AG09319 (cell line): Measurements from ENCODE around the gene PGBD4.

Experiments
- DNase-seq: peaks from one replicate; pipeline ENCODE4 v3.0.0-alpha.2; 2010; ENCODE audit warnings: low read depth; ENCODE audit errors: extremely low read depth
- TF ChIP-seq, protein P1 (sequence below): IDR thresholded peaks from 2 replicates; pipeline ENCODE4 v1.5.1; 2011; ENCODE audit warnings: low read depth, mild to moderate bottlenecking, inconsistent platforms, low read length, moderate library complexity

The PGBD4 gene

DNA sequence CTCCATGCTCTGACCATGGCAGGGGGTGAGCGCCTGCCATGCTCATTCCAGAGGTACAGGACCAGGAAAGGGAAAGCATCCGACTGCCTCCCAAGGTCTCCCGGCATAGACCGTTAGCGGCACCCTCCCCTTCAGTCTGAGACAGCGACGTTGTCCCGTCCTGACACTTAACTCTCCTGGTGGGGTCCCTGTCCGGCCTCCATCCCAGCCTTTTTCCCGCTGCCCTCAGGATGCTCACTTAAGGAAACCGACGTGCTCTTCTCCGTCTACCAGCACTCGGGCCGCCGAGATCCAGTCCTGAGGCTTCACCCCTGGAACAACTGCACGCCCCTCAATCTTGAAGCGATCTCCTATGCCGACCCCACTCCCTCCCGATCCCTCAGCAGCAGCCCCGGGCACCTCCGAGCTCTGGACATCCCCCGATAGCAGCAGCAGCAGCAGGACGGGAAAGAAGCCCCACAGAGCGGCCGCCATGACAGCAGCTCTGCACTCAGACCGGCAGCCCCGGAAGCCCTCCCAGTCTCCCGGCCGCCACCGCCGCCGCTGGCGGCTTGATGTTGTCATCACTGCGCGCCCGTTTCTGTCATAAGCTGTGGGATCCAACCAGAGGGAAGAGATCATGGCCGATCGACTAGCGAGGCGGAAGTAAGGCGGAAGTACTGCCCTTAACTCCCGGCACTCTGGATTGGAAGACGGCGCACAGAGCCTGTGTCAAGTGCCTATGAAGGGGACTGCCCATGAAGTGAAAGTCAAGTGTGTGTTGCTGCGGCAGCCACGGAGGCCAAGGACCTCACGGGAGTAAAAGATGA lies at the start of gene PGBD4, which contains the start of gene EMC7:
Gene PGBD4 (plus strand): TSS at position 718 of the 809 bp plus-strand sequence. CDS start 449 bp downstream, outside the sequence.
Gene EMC7 (minus strand): TSS at position 497 of the 809 bp plus-strand sequence. CDS start 23 bp downstream, at position 474.
- TF ChIP-seq, protein P1, sequence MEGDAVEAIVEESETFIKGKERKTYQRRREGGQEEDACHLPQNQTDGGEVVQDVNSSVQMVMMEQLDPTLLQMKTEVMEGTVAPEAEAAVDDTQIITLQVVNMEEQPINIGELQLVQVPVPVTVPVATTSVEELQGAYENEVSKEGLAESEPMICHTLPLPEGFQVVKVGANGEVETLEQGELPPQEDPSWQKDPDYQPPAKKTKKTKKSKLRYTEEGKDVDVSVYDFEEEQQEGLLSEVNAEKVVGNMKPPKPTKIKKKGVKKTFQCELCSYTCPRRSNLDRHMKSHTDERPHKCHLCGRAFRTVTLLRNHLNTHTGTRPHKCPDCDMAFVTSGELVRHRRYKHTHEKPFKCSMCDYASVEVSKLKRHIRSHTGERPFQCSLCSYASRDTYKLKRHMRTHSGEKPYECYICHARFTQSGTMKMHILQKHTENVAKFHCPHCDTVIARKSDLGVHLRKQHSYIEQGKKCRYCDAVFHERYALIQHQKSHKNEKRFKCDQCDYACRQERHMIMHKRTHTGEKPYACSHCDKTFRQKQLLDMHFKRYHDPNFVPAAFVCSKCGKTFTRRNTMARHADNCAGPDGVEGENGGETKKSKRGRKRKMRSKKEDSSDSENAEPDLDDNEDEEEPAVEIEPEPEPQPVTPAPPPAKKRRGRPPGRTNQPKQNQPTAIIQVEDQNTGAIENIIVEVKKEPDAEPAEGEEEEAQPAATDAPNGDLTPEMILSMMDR, result no peak
- DNase-seq, result peak; percentile 99

- no peak for DNase-seq
- TF ChIP-seq, protein P1, result no peak
Observed at GRCh38 chr15:34054081-34054707, 47.7 kb upstream of the PGBD4 start.

DNA sequence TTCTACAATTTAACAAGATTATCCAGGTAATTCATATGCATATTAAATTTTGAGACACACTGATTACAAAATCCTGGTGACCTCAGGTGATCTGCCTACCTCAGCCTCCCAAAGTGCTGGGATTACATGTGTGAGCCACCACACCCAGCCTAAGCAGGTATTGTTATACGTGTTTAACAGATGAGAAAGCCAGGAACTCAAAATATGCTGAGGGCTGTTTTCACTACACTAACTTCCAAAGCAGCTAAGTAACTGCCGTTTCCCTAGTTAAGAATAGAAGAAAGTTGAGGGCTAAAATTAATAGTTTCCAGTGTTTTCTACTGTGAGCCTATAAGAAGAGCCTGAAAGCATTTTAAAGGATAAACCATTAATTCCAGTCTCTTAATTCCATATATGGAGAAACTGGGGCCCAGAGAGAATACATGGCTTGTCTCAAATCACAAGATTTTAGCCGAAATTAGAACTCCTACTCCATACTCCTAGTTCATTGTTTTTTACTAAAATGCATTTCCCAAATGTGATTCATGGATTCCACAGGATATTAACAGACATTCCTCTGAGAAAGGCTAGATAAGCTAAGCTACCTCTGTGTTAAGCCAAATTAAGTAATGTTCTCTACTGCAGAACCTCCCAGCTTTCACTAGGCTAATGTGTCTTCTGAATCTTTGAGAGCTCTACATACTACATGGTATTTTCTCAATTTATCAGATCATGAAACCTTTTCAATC lies 45.9 kb upstream of the PGBD4 start:
- TF ChIP-seq, protein P1, result no peak
- peak; percentile 28 for DNase-seq

- no peak for DNase-seq
- TF ChIP-seq, protein P1, result no peak
Observed at GRCh38 chr15:34056911-34057310, 45.0 kb upstream of the PGBD4 start.

- no peak for DNase-seq
- TF ChIP-seq, protein P1, result no peak
Observed at GRCh38 chr15:34059476-34059875, 42.4 kb upstream of the PGBD4 start.

DNA sequence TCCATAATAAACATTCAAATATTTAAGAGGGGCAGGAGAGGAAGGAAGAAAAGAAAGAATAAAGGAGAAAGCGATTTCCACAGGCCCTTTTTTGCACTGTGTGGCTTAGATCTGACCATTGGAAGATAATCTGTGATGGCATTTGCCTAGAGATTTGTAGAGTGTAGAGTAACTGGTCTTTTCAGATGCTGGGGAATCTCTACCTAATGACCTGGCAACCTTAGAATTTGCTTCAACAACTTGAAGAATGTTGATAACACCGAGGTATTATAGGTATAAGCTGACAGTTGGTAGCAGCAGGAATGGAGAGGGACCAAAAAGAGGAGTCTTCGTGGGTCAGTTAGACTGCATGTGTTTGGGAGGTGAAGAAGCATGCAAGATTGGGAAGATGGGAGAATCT lies 41.9 kb upstream of the PGBD4 start:
- DNase-seq, result no peak
- TF ChIP-seq, protein P1, result no peak
